ENCODE results near the gene ZSCAN10. TPM values are rescaled to one million over a fixed set of nuclear protein-coding genes. Genes with fewer than 3 reads are reported as not detected.

The ZSCAN10 gene
- total RNA-seq, 4 donors from 2014 or later: not detected

DNA sequence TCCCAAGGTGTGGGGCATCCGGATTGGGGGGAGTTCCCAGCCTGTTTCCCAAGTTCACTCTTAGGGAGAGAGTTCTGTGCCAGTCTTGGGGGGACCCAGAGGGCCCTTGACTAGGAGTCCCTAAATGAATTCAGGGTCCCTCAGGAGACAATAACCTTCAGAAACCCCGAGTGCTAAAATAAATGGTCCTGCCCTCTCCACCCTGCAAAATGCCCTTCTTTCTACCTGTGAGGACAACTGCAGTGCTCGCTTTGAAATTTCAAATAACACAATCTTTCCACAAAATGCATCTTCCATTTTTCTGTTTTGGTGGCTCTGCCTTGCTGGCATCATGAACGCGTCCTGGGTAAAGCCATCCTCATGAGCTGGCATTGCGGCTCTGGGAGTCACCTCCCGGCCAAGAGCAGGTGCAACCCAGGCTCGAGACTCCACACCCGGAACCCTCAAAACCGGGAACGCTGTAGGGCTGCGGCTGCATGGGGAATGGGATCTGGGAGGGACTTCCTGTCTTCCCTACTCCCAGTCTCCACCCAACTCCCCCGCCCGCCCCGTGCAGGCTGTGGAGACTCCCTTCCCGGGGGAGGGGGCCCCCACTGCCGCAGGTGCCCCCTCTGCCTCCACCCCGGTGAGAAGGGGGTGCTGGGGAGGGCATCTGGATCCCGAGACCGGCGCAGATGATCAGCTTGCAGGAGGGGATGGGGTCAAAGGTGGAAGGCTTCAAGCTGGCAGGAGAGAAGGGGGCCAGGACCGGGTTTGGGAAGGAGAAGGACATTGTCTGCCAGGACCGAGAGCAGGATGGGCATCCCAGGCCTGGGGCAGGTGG is 13.2 kb upstream of the ZSCAN10 start, which contains the start of gene ZNF205:
TSS of gene ZNF205 (plus strand) at position 529 of the 823 bp plus-strand sequence. CDS start 845 bp downstream, outside the sequence.
- Histone ChIP-seq H3K36me3 (no peaks in the 10 kb centered on the region), H3K4me3 (replicated peaks in 1 of 3) (peak within 1 kb of the TSS; percentile 58 to 69 (median 61)), H3K4me1 (peaks cover 19 to 25% of the 10 kb centered on the region in 2 donors), H3K9me3 (no peaks in the 10 kb centered on the region), H3K27me3 (no peaks in the 10 kb centered on the region), H3K27ac (peak within 1 kb of the TSS in 2 of 3 donors; percentile 65 to 73)
- TF ChIP-seq, protein P1, sequence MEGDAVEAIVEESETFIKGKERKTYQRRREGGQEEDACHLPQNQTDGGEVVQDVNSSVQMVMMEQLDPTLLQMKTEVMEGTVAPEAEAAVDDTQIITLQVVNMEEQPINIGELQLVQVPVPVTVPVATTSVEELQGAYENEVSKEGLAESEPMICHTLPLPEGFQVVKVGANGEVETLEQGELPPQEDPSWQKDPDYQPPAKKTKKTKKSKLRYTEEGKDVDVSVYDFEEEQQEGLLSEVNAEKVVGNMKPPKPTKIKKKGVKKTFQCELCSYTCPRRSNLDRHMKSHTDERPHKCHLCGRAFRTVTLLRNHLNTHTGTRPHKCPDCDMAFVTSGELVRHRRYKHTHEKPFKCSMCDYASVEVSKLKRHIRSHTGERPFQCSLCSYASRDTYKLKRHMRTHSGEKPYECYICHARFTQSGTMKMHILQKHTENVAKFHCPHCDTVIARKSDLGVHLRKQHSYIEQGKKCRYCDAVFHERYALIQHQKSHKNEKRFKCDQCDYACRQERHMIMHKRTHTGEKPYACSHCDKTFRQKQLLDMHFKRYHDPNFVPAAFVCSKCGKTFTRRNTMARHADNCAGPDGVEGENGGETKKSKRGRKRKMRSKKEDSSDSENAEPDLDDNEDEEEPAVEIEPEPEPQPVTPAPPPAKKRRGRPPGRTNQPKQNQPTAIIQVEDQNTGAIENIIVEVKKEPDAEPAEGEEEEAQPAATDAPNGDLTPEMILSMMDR (IDR thresholded peaks at IDR 0.05): no peak
- no peak for TF ChIP-seq POLR2A (IDR thresholded peaks at IDR 0.05)
- intact Hi-C loops (cut with DNase I): loop anchor here (10.0 kb wide), 1 partner anchor 53 kb away; no protein-coding TSS in a partner anchor
- 9 to 17% methylated on average over 16 to 21 of the region's 23 CpGs for WGBS, 2 donors
- peak; percentile 76 to 78 for DNase-seq

DNA sequence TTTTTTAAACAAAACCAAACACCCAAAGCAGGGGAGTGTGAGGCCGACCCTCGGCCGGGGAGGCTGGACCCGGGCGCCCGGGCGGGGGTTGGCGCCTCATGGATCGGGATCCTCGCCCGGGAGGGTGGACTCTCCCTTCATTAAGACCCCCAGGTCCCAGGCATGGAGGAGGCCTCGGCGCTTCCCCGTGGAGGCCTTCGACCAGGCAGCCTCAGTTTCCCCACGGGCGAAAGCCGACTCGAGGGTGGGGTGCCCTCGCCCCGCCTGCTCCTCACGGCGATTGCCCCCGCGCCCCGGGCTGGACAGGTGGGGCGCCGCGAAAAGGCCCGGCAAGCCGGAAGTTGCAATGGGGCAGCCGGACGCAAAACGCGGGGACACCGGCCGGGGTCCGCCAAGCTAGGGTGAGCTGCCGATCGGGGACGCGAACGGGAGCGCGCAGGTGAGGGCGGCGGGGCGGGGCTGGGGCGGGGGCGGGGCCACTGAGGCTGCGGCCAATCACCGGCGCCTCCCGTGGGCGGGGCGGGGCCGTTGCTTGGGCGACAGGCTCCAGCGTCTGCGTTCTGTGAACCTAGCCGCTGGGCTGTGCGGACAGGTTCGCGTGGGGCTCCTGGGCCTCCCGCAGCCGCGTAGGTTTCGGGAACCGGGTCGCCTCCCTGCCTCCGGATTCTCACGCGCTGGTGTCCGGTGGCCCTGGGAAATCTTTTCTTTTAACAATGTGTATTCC is 7.3 kb upstream of the ZSCAN10 start:
- intact Hi-C loops (cut with DNase I): no loop called here
- peak in 1 of 2 donors; percentile 83 for TF ChIP-seq POLR2A (IDR thresholded peaks at IDR 0.05)
- TF ChIP-seq, protein P1 (IDR thresholded peaks at IDR 0.05): no peak
- peak; percentile 95 for DNase-seq
- peaks cover 9 to 14% of the 10 kb centered on the region in 2 donors for H3K4me1 ChIP-seq
- no peaks in the 10 kb centered on the region for H3K27me3 ChIP-seq
- H3K9me3 ChIP-seq: no peaks in the 10 kb centered on the region
- peak overlapping the region; percentile 56 to 91 (median 78) for H3K27ac ChIP-seq
- H3K36me3 ChIP-seq: no peaks in the 10 kb centered on the region
- 1 to 2% methylated on average over 30 of the region's 74 CpGs for WGBS, 2 donors
- H3K4me3 ChIP-seq (replicated peaks in 1 of 3): peak overlapping the region; percentile 49 to 79 (median 61)

DNA sequence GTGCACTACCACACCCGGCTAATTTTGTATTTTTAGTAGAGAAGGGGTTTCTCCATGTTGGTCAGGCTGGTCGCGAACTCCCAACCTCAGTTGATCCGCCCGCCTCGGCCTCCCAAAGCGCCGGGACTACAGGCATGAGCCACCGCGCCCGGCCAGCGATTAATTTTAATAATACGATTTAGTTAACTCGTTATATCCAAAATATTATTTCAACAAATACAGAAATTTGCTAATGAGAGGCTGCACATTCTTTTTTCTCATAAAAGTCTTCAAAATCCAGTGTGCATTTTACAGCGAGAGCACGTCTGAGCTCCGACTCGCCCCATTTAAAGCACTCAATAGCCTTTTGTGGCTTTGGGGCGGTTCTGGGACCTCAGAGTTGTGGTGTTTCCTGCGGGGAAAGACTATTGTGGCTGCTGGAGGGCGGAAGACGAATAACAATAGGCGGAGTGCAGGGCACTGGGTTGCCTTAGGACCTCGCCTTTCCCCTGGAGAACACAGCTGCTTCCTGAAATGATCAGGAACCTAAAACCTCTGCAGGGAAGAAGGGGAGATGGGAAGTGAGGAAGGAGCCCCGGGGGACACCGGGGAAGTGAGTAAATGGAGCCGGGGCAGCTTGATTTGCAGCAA is 2.9 kb upstream of the ZSCAN10 start:
- intact Hi-C loops (cut with DNase I): no loop called here
- 41 to 61% methylated on average over 27 of the region's 27 CpGs for WGBS, 2 donors
- peak in 1 of 2 donors; percentile 14 for DNase-seq
- TF ChIP-seq, protein P1 (IDR thresholded peaks at IDR 0.05): no peak
- TF ChIP-seq POLR2A (IDR thresholded peaks at IDR 0.05): no peak
- Histone ChIP-seq H3K4me3 (replicated peaks in 1 of 3) (no peak overlapping the region), H3K27ac (peak overlapping the region in 1 of 3 donors; percentile 10), H3K27me3 (no peaks in the 10 kb centered on the region), H3K36me3 (no peaks in the 10 kb centered on the region), H3K9me3 (no peaks in the 10 kb centered on the region), H3K4me1 (peaks cover 11 to 23% of the 10 kb centered on the region in 2 donors)

DNA sequence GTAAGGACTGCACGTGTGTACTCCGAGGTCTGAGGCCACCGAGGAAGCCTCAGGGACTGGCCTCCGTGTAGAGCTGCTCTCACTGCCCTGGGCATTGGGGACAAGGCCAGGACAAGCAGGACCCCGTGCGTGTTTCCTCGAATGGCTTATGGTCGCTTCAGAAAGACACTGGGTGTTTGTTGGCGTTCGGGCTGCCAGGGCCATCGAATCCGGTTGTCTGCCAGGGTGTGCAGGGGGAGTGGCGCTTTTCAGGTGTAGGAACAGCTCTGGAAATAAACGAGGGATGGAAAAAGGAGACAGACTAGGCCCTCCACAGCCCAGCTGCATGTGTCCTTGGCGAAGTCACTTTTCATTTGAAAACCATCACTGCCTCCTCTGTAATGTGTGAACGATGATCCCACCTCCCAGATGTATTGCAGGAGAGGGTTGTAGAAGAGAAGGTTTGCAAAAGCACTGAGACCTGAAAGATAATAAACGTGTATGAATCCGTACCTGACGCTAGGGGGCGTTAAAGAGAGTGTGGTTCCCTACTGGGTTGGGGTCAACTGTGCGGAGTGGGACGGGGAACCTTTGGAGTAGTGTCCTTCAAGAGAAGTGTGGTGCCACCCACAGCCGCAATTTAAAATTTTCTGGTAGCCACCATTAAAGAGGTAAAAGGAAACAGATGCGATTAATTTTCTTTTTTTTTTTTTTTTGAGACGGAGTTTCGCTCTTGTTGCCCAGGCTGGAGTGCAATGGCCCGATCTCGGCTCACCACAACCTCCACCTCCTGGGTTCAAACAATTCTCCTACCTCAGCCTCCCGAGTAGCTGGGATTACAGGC is 2.1 kb upstream of the ZSCAN10 start:
- Histone ChIP-seq H3K4me3 (replicated peaks in 1 of 3) (no peak overlapping the region), H3K27me3 (no peaks in the 10 kb centered on the region), H3K4me1 (peaks cover 8 to 20% of the 10 kb centered on the region in 2 donors), H3K27ac (no peak overlapping the region), H3K9me3 (no peaks in the 10 kb centered on the region), H3K36me3 (no peaks in the 10 kb centered on the region)
- 52 to 62% methylated on average over 29 of the region's 29 CpGs for WGBS, 2 donors
- no peak for DNase-seq
- TF ChIP-seq, protein P1 (IDR thresholded peaks at IDR 0.05): peak in 3 of 6 experiments; percentile 31 to 40 (median 32)
- no peak for TF ChIP-seq POLR2A (IDR thresholded peaks at IDR 0.05)
- intact Hi-C loops (cut with DNase I): no loop called here

Data from thyroid gland (tissue), 4 donors.